Mesenteric fat pad (tissue), 1 donor: ENCODE measurements around the gene CDC42BPA. TPM values are rescaled to one million over a fixed set of nuclear protein-coding genes. Genes with fewer than 3 reads are reported as not detected.
"Not testable (repeated sequence)": the region's sequence is repeated elsewhere in the genome, so short reads cannot be mapped to it uniquely, and the experiment has no call there.

Experiments
- DNase-seq: peaks from one replicate; pipeline ENCODE4 v3.0.0-alpha.2; 2020; ENCODE audit warnings: low spot score
- total RNA-seq: library from RNA; stranded (reverse); fragmentation: NEBNext Ultra II Directional; extraction: Animal tissue kit (Norgen Biotek cat#: 25700); gene quantifications from one replicate; pipeline ENCODE4 v1.2.1, GENCODE V29; 2021
- donor health status: DM: yes; HTN: yes; CAD: no.

CDC42BPA gene
- total RNA-seq, 1 donor from 2014 or later: 42.5 TPM

- DNase-seq: no peak
These were observed 9.6 kb downstream of the CDC42BPA start for GRCh38 chr1:227308367-227309336.

GRCh38 chr1:227306689-227307088 lies 11.6 kb downstream of the CDC42BPA start:
- DNase-seq: no peak

- DNase-seq: no peak
These were observed 12.2 kb downstream of the CDC42BPA start for GRCh38 chr1:227305894-227306626.

GRCh38 chr1:227304665-227305064 lies 13.6 kb downstream of the CDC42BPA start:
- no peak for DNase-seq

GRCh38 chr1:227303662-227304061 lies 14.6 kb downstream of the CDC42BPA start:
- DNase-seq: no peak

GRCh38 chr1:227300682-227301081 lies 17.6 kb downstream of the CDC42BPA start:
- DNase-seq: no peak

- DNase-seq: no peak
These were observed 18.6 kb downstream of the CDC42BPA start for GRCh38 chr1:227299688-227300087.

- no peak for DNase-seq
These were observed 19.1 kb downstream of the CDC42BPA start for GRCh38 chr1:227299241-227299627.

- DNase-seq: no peak
These were observed 19.6 kb downstream of the CDC42BPA start for GRCh38 chr1:227298512-227299240.

GRCh38 chr1:227297073-227297793 lies 21.1 kb downstream of the CDC42BPA start:
- no peak for DNase-seq

- no peak for DNase-seq
These were observed 22.7 kb downstream of the CDC42BPA start for GRCh38 chr1:227295609-227296008.

- no peak for DNase-seq
These were observed 32.5 kb downstream of the CDC42BPA start for GRCh38 chr1:227285745-227286144.

- DNase-seq: no peak
These were observed 36.9 kb downstream of the CDC42BPA start for GRCh38 chr1:227281371-227281770.

GRCh38 chr1:227280836-227281235 lies 37.5 kb downstream of the CDC42BPA start:
- no peak for DNase-seq

- DNase-seq: not testable (repeated sequence)
These were observed 42.1 kb downstream of the CDC42BPA start for GRCh38 chr1:227276156-227276693.

- no peak for DNase-seq
These were observed 44.7 kb downstream of the CDC42BPA start for GRCh38 chr1:227273557-227273956.

- DNase-seq: no peak
These were observed 45.9 kb downstream of the CDC42BPA start for GRCh38 chr1:227272428-227272827.

- DNase-seq: no peak
These were observed 47.7 kb downstream of the CDC42BPA start for GRCh38 chr1:227270554-227270953.

GRCh38 chr1:227268943-227269342 lies 49.3 kb downstream of the CDC42BPA start:
- no peak for DNase-seq

- DNase-seq: no peak
These were observed 52.4 kb downstream of the CDC42BPA start for GRCh38 chr1:227265891-227266290.

GRCh38 chr1:227263869-227264268 lies 54.4 kb downstream of the CDC42BPA start:
- DNase-seq: no peak
